GM10266 (cell line): ENCODE data around the gene HAPLN3.
A peak's percentile ranks its signal among the peaks of the same experiment; 100 is the strongest.

Experiments
- DNase-seq: peaks from one replicate; pipeline ENCODE4 v3.0.0; 2012; ENCODE audit errors: extremely low spot score
- TF ChIP-seq, protein P1 (sequence below): IDR thresholded peaks from 2 replicates; pipeline ENCODE4 v1.5.1; 2012; ENCODE audit warnings: mild to moderate bottlenecking, low read depth; ENCODE audit not compliant: control insufficient read depth, insufficient read depth; ENCODE audit errors: missing control alignments

The HAPLN3 gene

DNA sequence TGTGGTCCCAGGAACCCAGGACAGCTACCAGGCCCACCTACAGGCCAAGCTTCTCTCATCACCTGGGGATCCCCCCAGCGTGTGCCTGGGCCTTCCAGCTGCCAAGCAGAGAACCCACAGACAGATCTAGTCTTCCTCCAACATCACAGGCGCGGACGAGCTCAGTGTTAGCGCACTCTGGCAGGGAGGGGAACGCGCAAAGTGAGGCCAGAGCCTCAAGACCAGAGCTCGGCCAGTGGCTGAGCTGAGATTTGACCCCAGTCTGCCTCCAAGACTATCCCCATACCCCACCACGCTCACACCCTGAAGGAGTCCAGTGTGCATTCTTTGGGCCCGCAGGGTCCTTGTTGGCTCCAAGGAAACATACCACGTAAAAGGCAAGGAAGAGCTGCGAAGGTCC, 12.8 kb upstream of the HAPLN3 start:
- DNase-seq, result no peak
- TF ChIP-seq, protein P1, sequence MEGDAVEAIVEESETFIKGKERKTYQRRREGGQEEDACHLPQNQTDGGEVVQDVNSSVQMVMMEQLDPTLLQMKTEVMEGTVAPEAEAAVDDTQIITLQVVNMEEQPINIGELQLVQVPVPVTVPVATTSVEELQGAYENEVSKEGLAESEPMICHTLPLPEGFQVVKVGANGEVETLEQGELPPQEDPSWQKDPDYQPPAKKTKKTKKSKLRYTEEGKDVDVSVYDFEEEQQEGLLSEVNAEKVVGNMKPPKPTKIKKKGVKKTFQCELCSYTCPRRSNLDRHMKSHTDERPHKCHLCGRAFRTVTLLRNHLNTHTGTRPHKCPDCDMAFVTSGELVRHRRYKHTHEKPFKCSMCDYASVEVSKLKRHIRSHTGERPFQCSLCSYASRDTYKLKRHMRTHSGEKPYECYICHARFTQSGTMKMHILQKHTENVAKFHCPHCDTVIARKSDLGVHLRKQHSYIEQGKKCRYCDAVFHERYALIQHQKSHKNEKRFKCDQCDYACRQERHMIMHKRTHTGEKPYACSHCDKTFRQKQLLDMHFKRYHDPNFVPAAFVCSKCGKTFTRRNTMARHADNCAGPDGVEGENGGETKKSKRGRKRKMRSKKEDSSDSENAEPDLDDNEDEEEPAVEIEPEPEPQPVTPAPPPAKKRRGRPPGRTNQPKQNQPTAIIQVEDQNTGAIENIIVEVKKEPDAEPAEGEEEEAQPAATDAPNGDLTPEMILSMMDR, result no peak

DNA sequence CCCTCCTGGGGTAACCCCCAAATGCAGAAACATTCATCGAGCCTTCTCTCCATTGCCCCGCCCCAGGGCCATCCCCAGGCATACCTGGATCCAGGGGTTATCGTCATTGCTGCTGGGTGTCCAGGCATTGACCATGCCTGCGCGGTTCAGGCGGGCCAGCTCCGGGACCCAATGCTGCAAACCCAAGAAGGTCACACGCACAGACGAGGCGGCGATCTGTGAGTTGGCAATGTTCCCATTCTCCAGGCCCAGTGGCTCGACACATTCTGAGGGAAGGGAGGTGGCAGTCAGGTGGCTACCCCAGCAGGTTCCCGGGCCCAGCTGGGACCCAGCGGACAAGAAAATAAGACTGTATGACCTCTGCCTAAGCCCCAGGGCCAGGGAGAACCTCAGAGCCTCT, 11.8 kb upstream of the HAPLN3 start:
- DNase-seq, result no peak
- TF ChIP-seq, protein P1, result no peak

DNA sequence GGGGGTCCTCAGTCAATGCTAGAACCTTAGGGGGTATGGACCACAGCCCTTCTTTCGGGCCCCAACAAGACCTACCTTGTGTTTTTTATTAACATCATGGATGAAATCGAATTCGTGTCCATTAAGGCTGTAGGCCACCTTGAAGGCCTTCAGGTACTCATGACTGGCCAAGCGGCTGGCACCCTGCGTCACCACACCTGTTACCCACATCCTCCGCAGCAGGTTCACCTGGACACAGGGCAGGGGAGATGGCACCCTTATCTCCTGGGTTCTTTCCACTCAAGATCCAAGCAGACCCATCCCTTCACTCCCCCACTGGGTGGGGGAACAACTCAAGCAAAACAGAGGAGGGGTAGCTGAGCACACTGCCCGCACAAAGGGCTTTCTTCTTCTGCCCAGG, 11.2 kb upstream of the HAPLN3 start:
- TF ChIP-seq, protein P1, result no peak
- DNase-seq, result no peak

DNA sequence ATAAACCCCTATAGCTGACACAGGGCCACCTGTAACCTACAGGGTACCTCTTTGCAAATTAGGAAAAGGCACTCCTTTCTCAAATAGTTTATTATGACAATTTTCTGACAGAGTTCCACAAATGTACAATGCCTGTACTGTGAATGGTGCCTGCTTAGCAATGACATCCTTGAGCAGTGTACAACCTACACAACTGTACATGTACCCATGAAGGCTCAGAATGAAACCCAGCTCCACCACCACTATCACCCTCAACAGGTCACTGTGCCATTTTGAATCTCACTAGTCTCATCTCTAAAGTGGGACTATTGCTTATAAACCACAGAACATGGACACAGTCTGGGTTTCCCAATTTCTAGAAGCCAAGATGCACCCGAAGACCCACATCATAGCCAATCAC, 10.8 kb upstream of the HAPLN3 start:
- DNase-seq, result no peak
- TF ChIP-seq, protein P1, result no peak

- TF ChIP-seq, protein P1, result no peak
These were observed 10.2 kb upstream of the HAPLN3 start for GRCh38 chr15:88905576-88905975.

DNA sequence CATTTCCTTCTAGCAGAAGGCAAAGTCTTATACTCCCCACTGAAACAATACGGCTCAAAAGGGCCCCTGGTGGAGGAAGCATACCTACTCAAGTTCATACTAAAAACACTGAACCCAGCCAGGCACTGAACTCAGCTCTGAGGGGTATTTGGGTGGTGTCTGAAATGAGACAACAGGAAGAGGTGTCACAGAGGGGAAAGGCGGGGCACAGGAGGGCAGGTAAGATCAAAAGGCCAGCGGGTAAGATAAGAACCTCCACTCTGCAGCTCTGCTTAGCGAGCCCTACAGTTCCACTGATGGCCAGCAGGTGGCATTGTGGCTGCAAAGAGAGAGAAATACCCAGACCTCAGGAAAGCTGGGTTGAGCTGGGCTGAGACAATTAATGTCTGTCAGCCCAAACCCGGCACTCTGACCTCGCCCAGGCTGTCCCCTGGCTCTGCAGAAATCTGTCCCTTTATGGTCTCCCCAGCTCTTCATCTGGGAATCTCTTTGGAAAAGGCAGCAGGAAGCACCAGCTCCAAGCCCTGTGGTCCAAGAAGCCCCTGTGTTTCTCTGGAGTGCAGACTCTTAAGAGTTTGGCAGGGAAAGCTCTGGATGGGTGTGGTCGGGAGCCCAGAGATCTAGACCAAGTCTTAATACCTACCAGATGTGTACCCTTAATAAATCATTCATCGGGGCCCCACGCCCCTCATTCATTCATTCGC, 9.4 kb upstream of the HAPLN3 start:
- DNase-seq, result peak; percentile 81
- TF ChIP-seq, protein P1, result peak; percentile 96

More at GRCh38 chr15:88905576-88905975, 10.2 kb upstream of the HAPLN3 start:
- DNase-seq, result no peak

DNA sequence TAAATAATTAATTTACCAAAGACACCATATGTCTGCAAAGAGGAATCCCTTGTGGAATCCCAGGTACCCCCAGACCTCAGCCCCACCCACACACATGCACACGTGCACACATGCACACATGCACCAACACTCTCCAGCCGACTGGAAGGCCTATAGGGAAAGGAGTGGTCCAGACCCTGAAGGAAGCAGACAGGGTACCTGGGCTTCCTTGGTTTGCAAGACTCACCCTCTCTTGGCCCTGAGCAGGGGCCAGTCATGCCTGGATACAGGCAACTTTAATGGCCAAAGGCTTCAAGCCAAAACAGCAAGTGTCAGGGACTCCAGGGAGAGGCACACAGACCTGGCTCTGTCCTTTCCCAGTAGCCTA, 8.9 kb upstream of the HAPLN3 start:
- DNase-seq, result no peak
- TF ChIP-seq, protein P1, result no peak
